OCI-LY1 (cell line): ENCODE measurements around the gene TTBK1.

Experiments used
- H2AFZ ChIP-seq: fragments of 200-600 bp; sonication (generic), shearing (Covaris generic); 2 replicates; pipeline ENCODE4 v1.6.0; 2014; ENCODE audit warnings: antibody characterized with exemption, mild to moderate bottlenecking, low read length
- H3F3A ChIP-seq: fragments of 200-600 bp; sonication (generic), shearing (Covaris generic); 2 replicates; pipeline ENCODE4 v1.6.0; 2014; ENCODE audit warnings: mild to moderate bottlenecking, antibody characterized with exemption, low read length, moderate library complexity; ENCODE audit not compliant: insufficient read depth
- H3K27ac ChIP-seq: fragments of 200-600 bp; sonication (generic); 2 replicates; pipeline ENCODE4 v1.5.1; 2014; ENCODE audit warnings: low read length, mixed run types, mild to moderate bottlenecking, low read depth; ENCODE audit not compliant: poor library complexity, severe bottlenecking
- H3K27me3 ChIP-seq: fragments of 200-600 bp; sonication (generic); 2 replicates; pipeline ENCODE4 v1.6.0; 2014; ENCODE audit warnings: antibody characterized with exemption, mild to moderate bottlenecking, low read length, moderate library complexity; ENCODE audit not compliant: insufficient read depth
- H3K36me3 ChIP-seq: fragments of 200-600 bp; sonication (generic); 2 replicates; pipeline ENCODE4 v1.6.1; 2014; ENCODE audit warnings: mild to moderate bottlenecking, antibody characterized with exemption, low read length, moderate library complexity, mixed read lengths; ENCODE audit not compliant: insufficient read depth
- H3K4me1 ChIP-seq: fragments of 200-600 bp; sonication (generic); 2 replicates; pipeline ENCODE4 v1.5.1; 2014; ENCODE audit warnings: mild to moderate bottlenecking, low read length, moderate library complexity; ENCODE audit not compliant: insufficient read depth, severe bottlenecking
- H3K4me2 ChIP-seq: fragments of 200-600 bp; sonication (generic), shearing (Covaris generic); 2 replicates; pipeline ENCODE4 v1.6.1; 2014; ENCODE audit warnings: low read length
- H3K4me3 ChIP-seq: fragments of 200-600 bp; sonication (generic); 2 replicates; pipeline ENCODE4 v1.5.1; 2014; ENCODE audit warnings: low read length, low read depth, mild to moderate bottlenecking, mixed read lengths; ENCODE audit not compliant: poor library complexity, severe bottlenecking
- H3K79me2 ChIP-seq: fragments of 200-600 bp; shearing (Covaris generic); 2 replicates; pipeline ENCODE4 v1.6.1; 2016; ENCODE audit warnings: mixed run types, low read length, mixed read lengths; ENCODE audit not compliant: insufficient read depth
- H3K9ac ChIP-seq: fragments of 200-600 bp; sonication (generic), shearing (Covaris generic); 2 replicates; pipeline ENCODE4 v1.6.1; 2014; ENCODE audit warnings: mild to moderate bottlenecking, low read length, mixed read lengths
- H3K9me2 ChIP-seq: fragments of 200-600 bp; sonication (generic), shearing (Covaris generic); 2 replicates; pipeline ENCODE4 v1.6.1; 2014; ENCODE audit warnings: low read depth, mild to moderate bottlenecking, low read length, mixed read lengths
- H3K9me3 ChIP-seq: fragments of 200-600 bp; shearing (Covaris generic); 2 replicates; pipeline ENCODE4 v1.6.1; 2014; ENCODE audit warnings: low read length, mixed read lengths
- H4K20me1 ChIP-seq: fragments of 200-600 bp; sonication (generic), shearing (Covaris generic); 2 replicates; pipeline ENCODE4 v1.6.0; 2016; ENCODE audit warnings: mild to moderate bottlenecking, low read length; ENCODE audit not compliant: insufficient read depth
- EZH2 ChIP-seq: fragments of 200-600 bp; sonication (generic), shearing (Covaris generic); IDR thresholded peaks from 2 replicates; pipeline ENCODE4 v1.8.0; 2017; ENCODE audit warnings: borderline replicate concordance, mixed run types, mild to moderate bottlenecking, antibody characterized with exemption, low read length, moderate library complexity, mixed read lengths
- TF ChIP-seq, protein P1 (sequence below): fragments of 200-600 bp; sonication (generic), shearing (Covaris generic); IDR thresholded peaks from 2 replicates; pipeline ENCODE4 v1.5.1; 2017; ENCODE audit warnings: mild to moderate bottlenecking, antibody characterized with exemption, low read length, moderate library complexity, mixed read lengths

TTBK1 gene

DNA sequence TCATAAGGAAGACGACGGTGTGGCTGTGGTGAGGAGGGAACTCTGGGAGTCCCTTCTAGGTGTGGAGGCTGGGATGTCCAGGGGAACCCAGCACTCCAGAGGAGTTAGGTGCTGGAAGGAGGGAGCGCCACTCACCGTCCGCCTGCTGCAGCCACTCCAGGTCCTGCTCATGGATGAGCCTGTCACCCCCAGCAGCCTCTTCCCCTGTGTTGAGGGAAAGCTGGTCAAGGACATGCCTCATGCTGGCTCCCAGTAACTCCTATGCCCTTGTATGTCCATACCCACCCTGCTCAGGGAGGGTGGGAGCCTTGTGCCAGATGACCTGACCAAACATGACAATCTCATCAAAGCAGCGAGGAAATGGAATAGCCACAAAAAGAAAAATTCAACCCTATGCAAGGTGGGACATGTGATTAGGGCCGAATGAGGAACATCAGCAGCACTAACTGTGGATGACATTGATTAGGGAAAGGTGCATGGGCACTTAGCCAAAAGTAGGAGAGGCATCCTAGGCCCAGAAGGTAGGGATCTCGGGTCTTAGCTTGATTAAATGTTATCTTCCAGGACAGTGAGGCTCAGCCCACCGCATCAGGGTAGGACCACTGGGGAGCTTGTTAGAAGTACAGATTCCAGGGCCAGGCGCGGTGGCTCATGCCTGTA is 17.0 kb upstream of the TTBK1 start:
- no peaks in the 10 kb centered on the region for H3F3A ChIP-seq
- H3K9me3 ChIP-seq: no peaks in the 10 kb centered on the region
- no peak overlapping the region for H3K9ac ChIP-seq
- no peak overlapping the region for H3K4me2 ChIP-seq
- H3K4me3 ChIP-seq: no peak overlapping the region
- no peaks in the 10 kb centered on the region for H4K20me1 ChIP-seq
- peaks cover 39% of the 10 kb centered on the region for H3K36me3 ChIP-seq
- no peaks in the 10 kb centered on the region for H3K27me3 ChIP-seq
- H3K4me1 ChIP-seq: peaks cover 49% of the 10 kb centered on the region
- no peak for TF ChIP-seq EZH2
- TF ChIP-seq, protein P1, sequence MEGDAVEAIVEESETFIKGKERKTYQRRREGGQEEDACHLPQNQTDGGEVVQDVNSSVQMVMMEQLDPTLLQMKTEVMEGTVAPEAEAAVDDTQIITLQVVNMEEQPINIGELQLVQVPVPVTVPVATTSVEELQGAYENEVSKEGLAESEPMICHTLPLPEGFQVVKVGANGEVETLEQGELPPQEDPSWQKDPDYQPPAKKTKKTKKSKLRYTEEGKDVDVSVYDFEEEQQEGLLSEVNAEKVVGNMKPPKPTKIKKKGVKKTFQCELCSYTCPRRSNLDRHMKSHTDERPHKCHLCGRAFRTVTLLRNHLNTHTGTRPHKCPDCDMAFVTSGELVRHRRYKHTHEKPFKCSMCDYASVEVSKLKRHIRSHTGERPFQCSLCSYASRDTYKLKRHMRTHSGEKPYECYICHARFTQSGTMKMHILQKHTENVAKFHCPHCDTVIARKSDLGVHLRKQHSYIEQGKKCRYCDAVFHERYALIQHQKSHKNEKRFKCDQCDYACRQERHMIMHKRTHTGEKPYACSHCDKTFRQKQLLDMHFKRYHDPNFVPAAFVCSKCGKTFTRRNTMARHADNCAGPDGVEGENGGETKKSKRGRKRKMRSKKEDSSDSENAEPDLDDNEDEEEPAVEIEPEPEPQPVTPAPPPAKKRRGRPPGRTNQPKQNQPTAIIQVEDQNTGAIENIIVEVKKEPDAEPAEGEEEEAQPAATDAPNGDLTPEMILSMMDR: no peak
- no peaks in the 10 kb centered on the region for H3K79me2 ChIP-seq
- no peak overlapping the region for H2AFZ ChIP-seq
- H3K9me2 ChIP-seq: no peaks in the 10 kb centered on the region
- H3K27ac ChIP-seq: peak overlapping the region; percentile 90

DNA sequence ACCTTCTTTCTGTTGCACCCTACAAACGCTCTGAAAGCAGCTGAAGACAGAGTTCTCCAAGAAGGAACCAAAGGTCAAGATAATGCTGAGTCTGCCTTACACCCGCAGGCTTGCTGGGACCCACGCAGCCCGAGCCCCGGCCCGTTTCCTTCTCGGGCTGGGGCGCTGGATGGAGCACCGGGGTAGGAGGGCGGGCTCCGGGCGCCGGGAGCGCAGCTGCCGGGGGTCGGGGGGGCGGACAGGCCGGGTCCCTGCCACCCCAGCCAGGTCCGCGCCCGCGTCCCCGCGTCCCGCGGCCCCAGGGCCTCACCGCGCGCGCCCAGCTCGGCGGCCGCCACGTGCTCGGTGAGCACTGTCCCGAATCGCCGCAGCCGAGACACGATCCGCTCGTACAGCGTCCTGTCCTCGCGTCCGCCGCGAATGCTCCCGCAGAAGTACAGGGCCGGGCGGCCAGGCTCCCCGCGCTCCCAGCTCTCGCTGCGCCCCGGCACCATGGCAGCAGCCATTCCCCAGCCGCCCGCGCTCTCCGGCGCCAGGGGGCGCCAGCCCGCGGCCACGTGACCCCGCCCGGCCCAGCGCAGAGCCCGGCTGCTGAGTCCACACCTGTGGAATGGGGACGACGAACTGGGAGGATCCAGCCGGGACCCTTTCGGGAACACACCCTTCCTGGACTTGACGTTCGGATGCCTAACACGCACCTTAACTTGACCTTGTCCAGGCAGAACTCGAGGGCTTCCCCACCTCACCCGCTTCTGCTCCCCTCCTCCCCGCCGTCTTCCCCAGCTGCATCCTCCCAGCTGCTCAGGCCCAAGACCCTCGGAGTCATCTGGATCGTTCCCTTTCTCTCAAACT is 14.1 kb upstream of the TTBK1 start, which contains the start of gene DNPH1:
DNPH1 (minus strand) TSS at position 531 of the 852 bp plus-strand sequence; CDS start at position 506, 25 bp downstream.
- TF ChIP-seq EZH2: no peak
- TF ChIP-seq, protein P1: peak; percentile 88

DNA sequence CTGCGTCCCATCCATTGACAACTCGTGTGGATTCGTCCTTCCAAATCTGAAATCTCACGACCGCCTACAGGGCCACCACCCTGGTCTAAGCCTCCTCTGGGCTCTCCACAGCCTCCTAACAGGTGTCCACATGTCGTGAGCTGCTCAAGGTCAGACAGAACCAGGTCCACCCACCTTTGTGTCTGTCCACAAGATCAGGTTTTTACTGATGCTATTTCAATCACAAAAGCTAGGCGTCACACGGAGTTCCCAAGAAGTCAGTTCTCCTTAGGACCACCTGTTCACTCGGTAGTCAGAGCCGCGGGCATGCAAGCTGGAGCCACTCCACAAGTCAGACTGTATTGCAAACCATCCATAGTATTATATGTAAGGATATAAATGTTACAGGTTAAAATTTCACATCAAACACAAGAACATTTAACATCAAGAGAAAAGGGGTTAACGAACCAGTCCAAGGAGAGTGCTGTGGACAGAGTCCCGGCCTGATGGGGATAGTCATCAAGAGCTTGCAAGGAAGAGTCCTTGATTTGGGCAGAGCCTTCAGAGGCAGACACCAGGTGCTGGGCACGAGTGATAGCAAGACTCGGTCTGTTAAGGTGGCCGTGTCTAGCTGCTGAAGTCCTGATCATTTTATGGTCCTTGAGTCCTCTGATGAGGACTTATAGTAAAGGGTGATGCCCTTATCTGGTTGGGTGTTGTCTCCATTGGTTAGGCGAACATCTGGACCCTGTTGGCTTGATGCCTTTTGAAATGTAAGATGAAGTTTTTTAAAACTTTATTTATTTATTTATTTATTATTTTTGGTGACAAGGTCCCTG is 13.3 kb upstream of the TTBK1 start:
- Histone ChIP-seq H3K79me2 (no peaks in the 10 kb centered on the region), H3K27ac (no peak overlapping the region), H3K9me3 (no peaks in the 10 kb centered on the region), H3K36me3 (peaks cover 15% of the 10 kb centered on the region), H4K20me1 (no peaks in the 10 kb centered on the region), H3K27me3 (no peaks in the 10 kb centered on the region; the same call in 1 of the 2 replicates), H3K4me2 (peak overlapping the region; percentile 58), H2AFZ (no peak overlapping the region), H3K4me3 (no peak overlapping the region), H3F3A (no peaks in the 10 kb centered on the region), H3K9me2 (no peaks in the 10 kb centered on the region), H3K4me1 (peaks cover 29% of the 10 kb centered on the region), H3K9ac (no peak overlapping the region; the same call in 1 of the 2 replicates)
- no peak for TF ChIP-seq EZH2
- TF ChIP-seq, protein P1: no peak

More for the DNA sequence above, 14.1 kb upstream of the TTBK1 start, which contains the start of gene DNPH1:
- Histone ChIP-seq H3K9me3 (no peaks in the 10 kb centered on the region), H3K4me3 (peak within 1 kb of the TSS; percentile 70), H4K20me1 (no peaks in the 10 kb centered on the region), H2AFZ (no peak within 1 kb of the TSS), H3K4me2 (peak within 1 kb of the TSS; percentile 58), H3F3A (no peaks in the 10 kb centered on the region), H3K9me2 (no peaks in the 10 kb centered on the region), H3K4me1 (peaks cover 37% of the 10 kb centered on the region), H3K36me3 (peaks cover 15% of the 10 kb centered on the region), H3K27ac (peak within 1 kb of the TSS; percentile 1), H3K9ac (peak within 1 kb of the TSS; percentile 69), H3K79me2 (no peaks in the 10 kb centered on the region), H3K27me3 (no peaks in the 10 kb centered on the region; the same call in 1 of the 2 replicates)
